Choroid plexus epithelial cell (primary cell): ENCODE results near the gene LRP1.

ENCODE experiments used
- DNase-seq: peaks from one replicate; pipeline ENCODE4 v3.0.0-alpha.2; 2010; ENCODE audit warnings: low read depth
- H3K4me3 ChIP-seq: 2 replicates; pipeline ENCODE4 v1.5.1; 2011; ENCODE audit warnings: low read depth, mild to moderate bottlenecking, control low read depth, low read length, moderate library complexity
- CTCF ChIP-seq: conservative IDR thresholded peaks from 2 replicates; pipeline ENCODE4 v1.5.1; 2011; ENCODE audit warnings: low read depth, mild to moderate bottlenecking, control low read depth, inconsistent platforms, low read length, moderate library complexity

Gene LRP1

GRCh38 chr12:57219993-57220754 lies 91.9 kb downstream of the LRP1 start:
- no peak for TF ChIP-seq CTCF

GRCh38 chr12:57220770-57221168 lies 92.5 kb downstream of the LRP1 start:
- H3K4me3 ChIP-seq, result no peak overlapping the region
- TF ChIP-seq CTCF, result no peak
- DNase-seq, result no peak

More at GRCh38 chr12:57219993-57220754, 91.9 kb downstream of the LRP1 start:
- no peak for DNase-seq
- no peak overlapping the region for H3K4me3 ChIP-seq

GRCh38 chr12:57221169-57221917 lies 93.1 kb downstream of the LRP1 start:
- no peak overlapping the region for H3K4me3 ChIP-seq
- no peak for DNase-seq
- no peak for TF ChIP-seq CTCF

GRCh38 chr12:57222286-57223190 lies 94.3 kb downstream of the LRP1 start:
- DNase-seq, result no peak
- TF ChIP-seq CTCF, result no peak

GRCh38 chr12:57223191-57224165 lies 95.2 kb downstream of the LRP1 start:
- no peak for TF ChIP-seq CTCF
- H3K4me3 ChIP-seq, result no peak overlapping the region
- DNase-seq, result no peak

More at GRCh38 chr12:57222286-57223190, 94.3 kb downstream of the LRP1 start:
- no peak overlapping the region for H3K4me3 ChIP-seq
